Measurements from ENCODE around the gene LPCAT4. TPM values are rescaled to one million over a fixed set of nuclear protein-coding genes. Genes with fewer than 3 reads are reported as not detected.

Gene LPCAT4
- total and polyA plus RNA-seq, 2 donors (not counting 3 experiments of a cell fraction or from before 2014, with no cell fraction given): 49.3 to 51.3 TPM

GRCh38 chr15:34365836-34366235 is 1.2 kb downstream of the LPCAT4 start:
- POLR2A ChIA-PET: no interaction called here
- TSS peak; percentile 14 for BruUV-seq (replicated peaks)

GRCh38 chr15:34365091-34365825 is 1.7 kb downstream of the LPCAT4 start:
- DNase-seq (ENCODE audit: low read depth, low spot score): no peak
- Histone ChIP-seq H3K27ac (ENCODE audit: insufficient read depth, low read depth, low read length) (no peak overlapping the region), H4K20me1 (replicated peaks; ENCODE audit: control insufficient read depth, extremely low read depth, insufficient read depth, low read length) (no peaks in the 10 kb centered on the region), H3K9ac (replicated peaks; ENCODE audit: extremely low read depth, insufficient read depth, low read length) (no peak overlapping the region), H3K9me3 (replicated peaks; ENCODE audit: control insufficient read depth, insufficient read depth, low read length) (no peaks in the 10 kb centered on the region), H3K79me2 (ENCODE audit: control insufficient read depth, insufficient read depth, low read length) (peaks cover 16% of the 10 kb centered on the region), H2AFZ (ENCODE audit: low read depth, low read length) (no peak overlapping the region), H3K4me1 (ENCODE audit: control insufficient read depth, extremely low read depth, insufficient read depth, low read length) (peaks cover 22% of the 10 kb centered on the region), H3K4me3 (replicated peaks in 1 of 3; ENCODE audit: insufficient read depth in 1 of 3, low read depth in 1 of 3, low read length in 3 of 3) (peak overlapping the region in 1 of 3 experiments; percentile 79), H3K27me3 (ENCODE audit: control insufficient read depth in 2 of 2, insufficient read depth in 2 of 2, low read length in 2 of 2) (no peaks in the 10 kb centered on the region), H3K4me2 (ENCODE audit: insufficient read depth, low read length) (peak overlapping the region; percentile 76), H3K36me3 (ENCODE audit: control insufficient read depth in 2 of 2, extremely low read depth in 1 of 2, insufficient read depth in 2 of 2, low read length in 2 of 2) (peaks cover 3 to 4% of the 10 kb centered on the region in 2 experiments), H3K9me1 (replicated peaks; ENCODE audit: control insufficient read depth, extremely low read depth, insufficient read depth, low read length) (no peaks in the 10 kb centered on the region)
- dilution Hi-C loops (cut with MboI; ENCODE audit: extremely low pct_ligation_motif_present, low sequenced_read_pairs) (no loop called here), intact Hi-C loops (cut with micrococcal nuclease) (no loop called here)
- ChIA-PET POLR2A (no interaction called here), CTCF (interaction anchor here (3.3 to 4.4 kb wide), 3 partner anchors 22 to 255 kb away, joined by 39 to 94 read pairs (median 77); partner anchors contain the start of genes NOP10 and NUTM1)
- FAIRE-seq: peak; percentile 12
- BruUV-seq (replicated peaks): no TSS peak
- TF ChIP-seq GATA2 (IDR thresholded peaks at IDR 0.05; ENCODE audit: insufficient read depth, insufficient read length, low read depth, low read length) (no peak), CTCF (IDR thresholded peaks at IDR 0.05; ENCODE audit: extremely low read depth in 1 of 2, insufficient read depth in 1 of 2, low read depth in 1 of 2, low read length in 2 of 2) (no peak), FOS (IDR thresholded peaks at IDR 0.05; ENCODE audit: borderline replicate concordance, insufficient read depth, low read length) (no peak), JUN (IDR thresholded peaks at IDR 0.05; ENCODE audit: borderline replicate concordance, insufficient read depth, insufficient read length, low read depth) (no peak)

More at GRCh38 chr15:34365836-34366235, 1.2 kb downstream of the LPCAT4 start:
- no peak for FAIRE-seq
- peaks cover 3 to 4% of the 10 kb centered on the region in 2 experiments for H3K36me3 ChIP-seq (ENCODE audit: control insufficient read depth in 2 of 2, extremely low read depth in 1 of 2, insufficient read depth in 2 of 2, low read length in 2 of 2)
- intact Hi-C loops (cut with micrococcal nuclease) (loop anchor here (2.0 kb wide), 2 partner anchors 71 to 263 kb away; partner anchors contain the start of genes GOLGA8A and PGBD4), dilution Hi-C loops (cut with MboI; ENCODE audit: extremely low pct_ligation_motif_present, low sequenced_read_pairs) (no loop called here)
- H3K4me1 ChIP-seq (ENCODE audit: control insufficient read depth, extremely low read depth, insufficient read depth, low read length): peaks cover 22% of the 10 kb centered on the region
- H3K79me2 ChIP-seq (ENCODE audit: control insufficient read depth, insufficient read depth, low read length): peaks cover 16% of the 10 kb centered on the region
- H3K4me2 ChIP-seq (ENCODE audit: insufficient read depth, low read length): peak overlapping the region; percentile 76
- H3K27ac ChIP-seq (ENCODE audit: insufficient read depth, low read depth, low read length): no peak overlapping the region
- no peaks in the 10 kb centered on the region for H4K20me1 ChIP-seq (replicated peaks; ENCODE audit: control insufficient read depth, extremely low read depth, insufficient read depth, low read length)
- H3K9ac ChIP-seq (replicated peaks; ENCODE audit: extremely low read depth, insufficient read depth, low read length): peak overlapping the region; percentile 26
- H3K9me3 ChIP-seq (replicated peaks; ENCODE audit: control insufficient read depth, insufficient read depth, low read length): no peaks in the 10 kb centered on the region
- TF ChIP-seq MAX (IDR thresholded peaks at IDR 0.05; ENCODE audit: insufficient read depth, insufficient read length) (no peak), POLR2AphosphoS5 (IDR thresholded peaks at IDR 0.05; ENCODE audit: insufficient read depth, low read depth, low read length) (no peak)
- peak overlapping the region; percentile 73 for H2AFZ ChIP-seq (ENCODE audit: low read depth, low read length)
- CTCF ChIA-PET: interaction anchor here (0.8 to 4.4 kb wide), 6 partner anchors 23 to 256 kb away, joined by 3 to 94 read pairs (median 32); partner anchors contain the start of genes KATNBL1, NOP10 and NUTM1
- no peaks in the 10 kb centered on the region for H3K27me3 ChIP-seq (ENCODE audit: control insufficient read depth in 2 of 2, insufficient read depth in 2 of 2, low read length in 2 of 2)
- H3K4me3 ChIP-seq (replicated peaks in 1 of 3; ENCODE audit: insufficient read depth in 1 of 3, low read depth in 1 of 3, low read length in 3 of 3): peak overlapping the region; percentile 79 to 94 (median 83)
- DNase-seq (ENCODE audit: low read depth, low spot score): no peak
- H3K9me1 ChIP-seq (replicated peaks; ENCODE audit: control insufficient read depth, extremely low read depth, insufficient read depth, low read length): no peaks in the 10 kb centered on the region

All from endothelial cell of umbilical vein (primary cell).